Endothelial cell of umbilical vein (primary cell): ENCODE results near the gene INTS12. TPM values are rescaled to one million over a fixed set of nuclear protein-coding genes. Genes with fewer than 3 reads are reported as not detected.

ENCODE experiments used
- BruUV-seq: library from RNA; stranded (reverse); fragments of 400-500 nt; replicated peaks from 2 replicates; lab custom pipeline; 2021; lab: Mats Ljungman, UMichigan
- CTCF ChIA-PET: fragments of 300-600, 350-600 bp; sonication (Branson Sonifier 250); formaldehyde crosslinking; loops from one replicate; lab custom pipeline; 2021; ENCODE audit warnings: antibody characterized with exemption, inconsistent platforms; lab: Charles Lee
- POLR2A ChIA-PET: fragments of 300-600, 350-600 bp; sonication (Branson Sonifier 250); formaldehyde crosslinking; loops from one replicate; lab custom pipeline; 2021; ENCODE audit warnings: antibody characterized with exemption, inconsistent platforms; lab: Charles Lee
- DNase-seq: peaks from one replicate; pipeline ENCODE4 v3.0.0-alpha.2; 2011; ENCODE audit warnings: low read depth, low spot score
- FAIRE-seq: peaks from 2 replicates; lab custom pipeline; 2011; peaks lifted over from hg19 to GRCh38; lab: Jason Lieb, UNC
- H2AFZ ChIP-seq: 2 replicates; pipeline ENCODE4 v1.6.0; 2012; ENCODE audit warnings: low read depth, low read length, control low read depth, inconsistent platforms
- H3K27ac ChIP-seq: 2 replicates; pipeline ENCODE4 v1.5.1; 2011; ENCODE audit warnings: low read depth, mild to moderate bottlenecking, control low read depth, low read length, moderate library complexity; ENCODE audit not compliant: insufficient read depth
- H3K27me3 ChIP-seq, 2 experiments: 2 replicates each; pipeline versions ENCODE4 v1.6.0 to v1.6.1; 2011; ENCODE audit warnings: low read length in 2 of 2, mixed read lengths in 1 of 2; ENCODE audit not compliant: control insufficient read depth in 2 of 2, insufficient read depth in 2 of 2
- H3K36me3 ChIP-seq, 2 experiments: 2 replicates in 1 of 2; 3 replicates in 1 of 2; pipeline ENCODE4 v1.5.1; 2011; ENCODE audit warnings: low read length in 2 of 2, mild to moderate bottlenecking in 1 of 2, moderate library complexity in 1 of 2; ENCODE audit not compliant: control insufficient read depth in 2 of 2, insufficient read depth in 2 of 2; ENCODE audit errors: extremely low read depth in 1 of 2
- H3K4me1 ChIP-seq: 3 replicates; pipeline ENCODE4 v1.5.1; 2011; ENCODE audit warnings: mild to moderate bottlenecking, low read length; ENCODE audit not compliant: control insufficient read depth, insufficient read depth; ENCODE audit errors: extremely low read depth
- H3K4me2 ChIP-seq: 2 replicates; pipeline ENCODE4 v1.6.1; 2011; ENCODE audit warnings: low read length, control low read depth, mixed read lengths; ENCODE audit not compliant: insufficient read depth
- H3K4me3 ChIP-seq, 3 experiments: fragments of 200-600 bp in 1 of 3; sonication (generic), shearing (Covaris generic) in 1 of 3; replicated peaks in 1 of 3; 2 replicates each; pipeline ENCODE4 v1.5.1; 2011 to 2016; ENCODE audit warnings: control low read depth in 3 of 3, low read length in 3 of 3, mild to moderate bottlenecking in 2 of 3, inconsistent platforms in 1 of 3, low read depth in 1 of 3, moderate library complexity in 1 of 3; ENCODE audit not compliant: insufficient read depth in 1 of 3
- H3K79me2 ChIP-seq: 2 replicates; pipeline ENCODE4 v1.6.0; 2012; ENCODE audit warnings: low read length, inconsistent platforms; ENCODE audit not compliant: control insufficient read depth, insufficient read depth
- H3K9ac ChIP-seq: replicated peaks from 2 replicates; pipeline ENCODE3; 2011; ENCODE audit warnings: low read length, control low read depth; ENCODE audit not compliant: insufficient read depth; ENCODE audit errors: extremely low read depth
- H3K9me1 ChIP-seq: replicated peaks from 3 replicates; pipeline ENCODE4 v1.6.0; 2011; ENCODE audit warnings: mild to moderate bottlenecking, low read length; ENCODE audit not compliant: control insufficient read depth, insufficient read depth; ENCODE audit errors: extremely low read depth
- H3K9me3 ChIP-seq: replicated peaks from 2 replicates; pipeline ENCODE4 v1.5.1; 2012; ENCODE audit warnings: low read length, inconsistent platforms; ENCODE audit not compliant: control insufficient read depth, insufficient read depth
- H4K20me1 ChIP-seq: replicated peaks from 2 replicates; pipeline ENCODE3; 2011; ENCODE audit warnings: mild to moderate bottlenecking, low read length; ENCODE audit not compliant: control insufficient read depth, insufficient read depth; ENCODE audit errors: extremely low read depth
- CTCF ChIP-seq, 2 donors: IDR thresholded peaks; 1 replicate in 1 of 2; 2 replicates in 1 of 2; pipeline ENCODE4 v1.5.1; 2011; ENCODE audit warnings: low read length in 2 of 2, mild to moderate bottlenecking in 2 of 2, moderate library complexity in 2 of 2, control low read depth in 1 of 2, inconsistent platforms in 1 of 2, low read depth in 1 of 2; ENCODE audit not compliant: insufficient read depth in 1 of 2; ENCODE audit errors: extremely low read depth in 1 of 2
- EZH2 ChIP-seq: IDR thresholded peaks from 2 replicates; pipeline ENCODE4 v1.6.1; 2012; ENCODE audit warnings: borderline replicate concordance, low read depth, mild to moderate bottlenecking, moderate library complexity, low read length, inconsistent platforms; ENCODE audit not compliant: severe bottlenecking
- FOS ChIP-seq: IDR thresholded peaks from 2 replicates; pipeline ENCODE4 v1.6.1; 2011; ENCODE audit warnings: mild to moderate bottlenecking, low read length, moderate library complexity, borderline replicate concordance; ENCODE audit not compliant: insufficient read depth
- GATA2 ChIP-seq: IDR thresholded peaks from 2 replicates; pipeline ENCODE4 v1.7.0; 2011; ENCODE audit warnings: low read depth, mild to moderate bottlenecking, moderate library complexity, mixed read lengths, low read length; ENCODE audit not compliant: insufficient read length, insufficient read depth
- JUN ChIP-seq: IDR thresholded peaks from 2 replicates; pipeline ENCODE4 v1.6.1; 2011; ENCODE audit warnings: borderline replicate concordance, low read depth; ENCODE audit not compliant: insufficient read length, insufficient read depth
- MAX ChIP-seq: IDR thresholded peaks from 2 replicates; pipeline ENCODE4 v1.6.1; 2011; ENCODE audit not compliant: insufficient read depth, insufficient read length
- MYC ChIP-seq: IDR thresholded peaks from one replicate; pipeline ENCODE4 v1.6.1; 2011; ENCODE audit warnings: mild to moderate bottlenecking, low read depth, low read length
- POLR2A ChIP-seq: IDR thresholded peaks from 2 replicates; pipeline ENCODE4 v1.6.1; 2012; ENCODE audit warnings: low read depth, mild to moderate bottlenecking, control low read depth, low read length
- POLR2AphosphoS5 ChIP-seq: IDR thresholded peaks from 2 replicates; pipeline ENCODE4 v1.6.1; 2012; ENCODE audit warnings: low read depth, mild to moderate bottlenecking, control low read depth, low read length, moderate library complexity; ENCODE audit not compliant: insufficient read depth
- dilution Hi-C: fragments of 300-500 bp; cut with MboI; formaldehyde crosslinking; loops from one replicate; pipeline ENCODE4 v1.15.0; 2019; ENCODE audit warnings: low sequenced_read_pairs; ENCODE audit not compliant: extremely low pct_ligation_motif_present
- intact Hi-C: fragments of 100-400 bp; cut with micrococcal nuclease; formaldehyde crosslinking; loops from one replicate; pipeline ENCODE4 v1.10.0; 2022
- polyA plus RNA-seq, 4 experiments: library from polyadenylated mRNA; depleted of rRNA in 3 of 4; stranded (reverse) in 3 of 4; unstranded in 1 of 4; fragments of >200 nt; gene quantifications; 2 replicates each; pipeline versions ENCODE4 v1.2.1 to v1.2.3, GENCODE V29; 2011 to 2012; ENCODE audit warnings: missing spikeins in 1 of 4
- total RNA-seq: library from RNA; stranded (reverse); gene quantifications from 2 replicates; pipeline ENCODE4 v1.2.3, GENCODE V29; 2021

Gene INTS12
- total and polyA plus RNA-seq, 2 donors (not counting 3 experiments of a cell fraction or from before 2014, with no cell fraction given): 19.7 to 20.9 TPM

- Histone ChIP-seq H4K20me1 (no peaks in the 10 kb centered on the region), H3K4me1 (peaks cover 16% of the 10 kb centered on the region), H3K9ac (peak overlapping the region; percentile 82), H2AFZ (peak overlapping the region; percentile 89), H3K36me3 (no peaks in the 10 kb centered on the region), H3K4me3 (peak overlapping the region; percentile 46 to 93 (median 93)), H3K79me2 (peaks cover 59% of the 10 kb centered on the region), H3K27me3 (no peaks in the 10 kb centered on the region), H3K4me2 (peak overlapping the region; percentile 94), H3K9me3 (no peaks in the 10 kb centered on the region), H3K9me1 (no peaks in the 10 kb centered on the region), H3K27ac (peak overlapping the region; percentile 61)
- ChIA-PET CTCF (interaction anchor here (1.2 kb wide), 1 partner anchor 187 kb away, joined by 5 read pairs; no protein-coding TSS in a partner anchor), POLR2A (no interaction called here)
- TF ChIP-seq POLR2AphosphoS5 (no peak), CTCF (IDR thresholded peaks at IDR 0.05; ENCODE audit: extremely low read depth in 1 of 2, insufficient read depth in 1 of 2, low read depth in 1 of 2, low read length in 2 of 2) (no peak), POLR2A (no peak), MYC (no peak), GATA2 (no peak), FOS (no peak), EZH2 (no peak), MAX (no peak), JUN (no peak)
- dilution Hi-C loops: no loop called here
- BruUV-seq: no TSS peak
- FAIRE-seq: peak; percentile 24
- intact Hi-C loops: loop anchor here (1.0 to 10.0 kb wide), 4 partner anchors 287 to 610 kb away; partner anchors contain the start of genes AIMP1, TBCK and TET2
- no peak for DNase-seq
Observed at GRCh38 chr4:105707782-105708180, 708 bp downstream of the INTS12 start.
